GM23248 (cell line): ENCODE data around the gene FBXO34.

ENCODE experiments used
- EZH2 ChIP-seq: fragments of 200-600 bp; sonication (generic); IDR thresholded peaks from 2 replicates; pipeline ENCODE4 v1.6.1; 2018; ENCODE audit warnings: antibody characterized with exemption, mild to moderate bottlenecking; ENCODE audit not compliant: insufficient read depth, poor library complexity, severe bottlenecking
- EZH2phosphoT487 ChIP-seq: fragments of 200-600 bp; sonication (generic); IDR thresholded peaks from 2 replicates; pipeline ENCODE4 v1.6.1; 2018; ENCODE audit warnings: antibody characterized with exemption, moderate library complexity, mild to moderate bottlenecking, low read depth; ENCODE audit not compliant: insufficient read depth

- TF ChIP-seq EZH2 (no peak), EZH2phosphoT487 (no peak)
Observed at GRCh38 chr14:55285048-55285652, 13.9 kb downstream of the FBXO34 start.
